Left lung (tissue), 10 donors: ENCODE data around the gene CTXND2. TPM values are rescaled to one million over a fixed set of nuclear protein-coding genes. Genes with fewer than 3 reads are reported as not detected.

Experiments
- ATAC-seq: fragments of 200-7000 bp; cut with Tn5 transposase; one replicate; pipeline ENCODE4 v1.9.1; 2020; ENCODE audit warnings: moderate library complexity
- DNase-seq, 4 donors: peaks; one replicate each; pipeline ENCODE4 v3.0.0-alpha.2; 2013 to 2020
- H3K27ac ChIP-seq, 2 donors: fragments of 200-600 bp; sonication (generic) in 1 of 2; one replicate each; pipeline versions ENCODE4 v1.5.0 to v1.8.0; 2020 to 2021
- H3K27me3 ChIP-seq, 2 donors: fragments of 200-600 bp; sonication (generic) in 1 of 2; one replicate each; pipeline versions ENCODE4 v1.5.0 to v1.8.0; 2020 to 2021
- H3K36me3 ChIP-seq, 2 donors: fragments of 200-600 bp; sonication (generic) in 1 of 2; one replicate each; pipeline versions ENCODE4 v1.5.0 to v1.8.0; 2020 to 2021
- H3K4me1 ChIP-seq, 2 donors: fragments of 200-600 bp; one replicate each; pipeline ENCODE4 v1.8.0; 2021
- H3K4me3 ChIP-seq, 2 donors: fragments of 200-600 bp; sonication (generic) in 1 of 2; one replicate each; pipeline versions ENCODE4 v1.5.0 to v1.8.0; 2020 to 2021; ENCODE audit warnings: mild to moderate bottlenecking in 1 of 2
- H3K9me3 ChIP-seq, 2 donors: fragments of 200-600 bp; sonication (generic) in 1 of 2; one replicate each; pipeline versions ENCODE4 v1.5.0 to v1.8.0; 2020 to 2021
- intact Hi-C, 2 donors: fragments of 100-400 bp; cut with DNase I; formaldehyde crosslinking; loops; one replicate each; pipeline versions ENCODE4 v1.11.2 to v1.14.2; 2022
- polyA plus RNA-seq, 6 donors: library from polyadenylated mRNA; unstranded; fragments of 120-200 nt; gene quantifications; one replicate each; pipeline ENCODE4 v1.2.1, GENCODE V29; 2013; ENCODE audit not compliant: insufficient read length in 6 of 6
- total RNA-seq, 2 donors: library from RNA; stranded (reverse); fragmentation: NEBNext Ultra II Directional; extraction: Animal tissue kit (Norgen Biotek cat#: 25700); gene quantifications; one replicate each; pipeline ENCODE4 v1.2.1, GENCODE V29; 2021
- TF ChIP-seq, protein P1 (sequence below), 2 donors: fragments of 200-600 bp; sonication (generic) in 1 of 2; IDR thresholded peaks; one replicate each; pipeline versions ENCODE4 v1.5.0 to v1.8.0; 2021; ENCODE audit warnings: antibody characterized with exemption in 2 of 2
- donor health status: DM: no; HTN: yes; CAD: no.
- donor health status: DM: no; HTN: no; CAD: no.

CTXND2 gene
- total and polyA plus RNA-seq, 8 donors = 0.15 TPM; not detected in 7

DNA sequence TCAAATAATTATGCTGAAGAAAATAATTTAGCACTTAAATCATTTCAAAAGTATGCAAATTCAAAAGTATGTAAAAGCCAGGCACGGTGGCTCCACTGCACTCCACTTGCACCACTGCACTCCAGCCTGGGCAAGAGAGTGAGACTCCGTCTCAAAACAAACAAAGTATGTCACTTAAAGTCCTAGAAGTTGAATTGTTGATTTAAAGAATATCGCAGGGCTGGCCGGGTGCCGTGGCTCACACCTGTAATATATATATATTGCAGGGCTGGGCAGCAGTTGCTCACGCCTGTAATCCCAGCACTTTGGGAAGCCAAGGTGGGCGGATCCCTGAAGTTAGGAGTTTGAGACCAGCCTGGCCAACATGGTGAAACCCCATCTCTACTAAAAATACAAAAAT is 30.5 kb downstream of the CTXND2 start:
- no peak for ATAC-seq

DNA sequence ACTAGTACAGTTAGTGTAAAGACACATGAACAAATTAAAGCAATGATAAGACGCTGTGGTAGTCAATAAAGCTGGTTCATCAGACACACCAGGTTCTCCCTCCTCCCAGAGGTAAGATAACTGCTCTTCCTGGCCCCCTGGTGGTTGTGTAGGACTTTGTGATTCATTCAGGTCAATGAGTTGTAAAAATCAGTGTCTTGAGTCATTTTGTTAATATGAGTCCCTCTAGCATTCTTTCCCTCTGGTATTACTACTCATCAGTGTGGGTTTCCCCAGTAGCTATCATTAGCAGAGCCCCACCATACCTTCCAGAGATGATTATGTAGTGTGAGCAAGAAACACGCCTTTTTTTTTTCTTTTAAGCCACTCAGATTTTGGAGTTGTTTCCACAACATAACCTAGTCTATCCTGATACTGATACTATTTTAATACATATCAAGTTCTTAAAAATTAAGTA is 35.6 kb downstream of the CTXND2 start:
- ATAC-seq = peak; percentile 42
- TF ChIP-seq, protein P1, sequence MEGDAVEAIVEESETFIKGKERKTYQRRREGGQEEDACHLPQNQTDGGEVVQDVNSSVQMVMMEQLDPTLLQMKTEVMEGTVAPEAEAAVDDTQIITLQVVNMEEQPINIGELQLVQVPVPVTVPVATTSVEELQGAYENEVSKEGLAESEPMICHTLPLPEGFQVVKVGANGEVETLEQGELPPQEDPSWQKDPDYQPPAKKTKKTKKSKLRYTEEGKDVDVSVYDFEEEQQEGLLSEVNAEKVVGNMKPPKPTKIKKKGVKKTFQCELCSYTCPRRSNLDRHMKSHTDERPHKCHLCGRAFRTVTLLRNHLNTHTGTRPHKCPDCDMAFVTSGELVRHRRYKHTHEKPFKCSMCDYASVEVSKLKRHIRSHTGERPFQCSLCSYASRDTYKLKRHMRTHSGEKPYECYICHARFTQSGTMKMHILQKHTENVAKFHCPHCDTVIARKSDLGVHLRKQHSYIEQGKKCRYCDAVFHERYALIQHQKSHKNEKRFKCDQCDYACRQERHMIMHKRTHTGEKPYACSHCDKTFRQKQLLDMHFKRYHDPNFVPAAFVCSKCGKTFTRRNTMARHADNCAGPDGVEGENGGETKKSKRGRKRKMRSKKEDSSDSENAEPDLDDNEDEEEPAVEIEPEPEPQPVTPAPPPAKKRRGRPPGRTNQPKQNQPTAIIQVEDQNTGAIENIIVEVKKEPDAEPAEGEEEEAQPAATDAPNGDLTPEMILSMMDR (IDR thresholded peaks at IDR 0.05) = peak; percentile 67 to 74
- intact Hi-C loops = no loop called here
- no peak overlapping the region for H3K27ac ChIP-seq
- H3K4me3 ChIP-seq = no peak overlapping the region
- no peaks in the 10 kb centered on the region for H3K9me3 ChIP-seq
- H3K27me3 ChIP-seq = no peaks in the 10 kb centered on the region
- no peaks in the 10 kb centered on the region for H3K36me3 ChIP-seq
- DNase-seq = peak in 3 of 4 donors; percentile 31 to 65 (median 55)
- peaks cover 0 to 15% of the 10 kb centered on the region in 2 donors for H3K4me1 ChIP-seq

More for the DNA sequence above, 30.5 kb downstream of the CTXND2 start:
- Histone ChIP-seq H3K27ac (no peak overlapping the region), H3K4me3 (no peak overlapping the region), H3K4me1 (peaks cover 0 to 3% of the 10 kb centered on the region in 2 donors), H3K36me3 (no peaks in the 10 kb centered on the region), H3K9me3 (no peaks in the 10 kb centered on the region), H3K27me3 (no peaks in the 10 kb centered on the region)
- TF ChIP-seq, protein P1 (IDR thresholded peaks at IDR 0.05) = no peak
- no peak for DNase-seq
- intact Hi-C loops = no loop called here

DNA sequence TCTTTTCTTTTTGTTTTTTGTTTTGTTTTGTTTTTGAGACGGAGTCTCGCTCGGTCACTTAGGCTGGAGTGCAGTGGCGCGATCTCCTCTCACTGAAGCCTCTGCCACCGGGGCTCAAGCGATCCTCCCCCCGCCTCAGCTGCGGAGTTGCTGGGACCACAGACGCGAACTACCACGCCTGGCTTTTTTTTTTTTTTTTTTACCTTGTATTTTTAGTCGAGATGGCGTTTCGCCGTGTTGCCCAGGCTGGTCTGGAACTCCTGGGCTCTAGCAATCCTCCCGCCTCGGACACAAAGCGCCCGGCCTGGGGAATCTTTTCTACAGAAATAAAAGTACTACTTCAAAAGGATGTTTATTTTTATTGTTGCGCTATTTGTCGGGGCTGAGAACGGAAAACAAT is 38.1 kb downstream of the CTXND2 start:
- ATAC-seq = peak; percentile 2
- TF ChIP-seq, protein P1 (IDR thresholded peaks at IDR 0.05) = no peak
- H3K27ac ChIP-seq = peak overlapping the region; percentile 74 to 79
- peaks cover 0 to 25% of the 10 kb centered on the region in 2 donors for H3K36me3 ChIP-seq
- H3K27me3 ChIP-seq = no peaks in the 10 kb centered on the region
- DNase-seq = peak in 1 of 4 donors; percentile 65
- intact Hi-C loops = no loop called here
- peak overlapping the region; percentile 51 to 54 for H3K4me3 ChIP-seq
- peaks cover 0 to 24% of the 10 kb centered on the region in 2 donors for H3K4me1 ChIP-seq
- H3K9me3 ChIP-seq = no peaks in the 10 kb centered on the region

DNA sequence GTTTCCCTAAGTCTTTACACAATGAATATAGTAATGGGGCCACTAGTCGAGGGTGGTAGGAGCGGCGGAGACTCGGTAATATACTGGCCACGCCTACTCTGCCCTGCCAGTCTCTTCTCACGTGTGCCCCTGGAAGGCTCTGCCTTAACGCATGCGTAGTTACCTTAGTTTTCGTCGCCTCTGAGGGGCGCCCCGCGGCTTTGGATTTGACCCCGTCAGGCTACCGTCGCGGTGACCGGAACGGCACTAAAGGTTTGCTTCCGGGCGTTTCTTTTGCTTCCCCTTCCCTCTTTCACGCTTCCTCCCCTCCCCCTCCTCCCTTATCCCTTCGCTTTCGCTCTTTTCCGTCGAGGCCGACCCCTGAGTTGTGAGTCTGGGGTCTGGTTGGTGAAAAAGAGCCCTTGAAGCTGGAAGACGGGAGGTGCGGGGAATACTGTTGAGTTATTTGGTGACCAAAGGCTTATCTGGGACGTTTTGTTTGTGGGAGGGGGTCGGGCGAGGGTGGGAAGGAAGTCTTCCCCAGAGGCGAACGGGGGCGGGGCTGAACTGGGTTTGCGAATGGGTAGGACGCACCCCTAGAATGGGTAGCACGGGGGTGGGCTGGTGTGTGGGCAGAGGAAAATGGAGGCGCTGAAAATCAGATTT is 39.3 kb downstream of the CTXND2 start, which contains the start of gene SETDB1:
Gene SETDB1 (plus strand): TSS at position 267 of the 645 bp plus-strand sequence. CDS start 1,352 bp downstream, outside the sequence.
- TF ChIP-seq, protein P1 (IDR thresholded peaks at IDR 0.05) = no peak
- ATAC-seq = peak; percentile 98
- Histone ChIP-seq H3K4me3 (peak within 1 kb of the TSS; percentile 51 to 54), H3K27ac (peak within 1 kb of the TSS; percentile 74 to 79), H3K9me3 (peaks cover 0 to 3% of the 10 kb centered on the region in 2 donors), H3K27me3 (no peaks in the 10 kb centered on the region), H3K36me3 (peaks cover 0 to 36% of the 10 kb centered on the region in 2 donors), H3K4me1 (peaks cover 0 to 24% of the 10 kb centered on the region in 2 donors)
- DNase-seq = peak; percentile 93 to 98 (median 96)
- intact Hi-C loops = no loop called here

DNA sequence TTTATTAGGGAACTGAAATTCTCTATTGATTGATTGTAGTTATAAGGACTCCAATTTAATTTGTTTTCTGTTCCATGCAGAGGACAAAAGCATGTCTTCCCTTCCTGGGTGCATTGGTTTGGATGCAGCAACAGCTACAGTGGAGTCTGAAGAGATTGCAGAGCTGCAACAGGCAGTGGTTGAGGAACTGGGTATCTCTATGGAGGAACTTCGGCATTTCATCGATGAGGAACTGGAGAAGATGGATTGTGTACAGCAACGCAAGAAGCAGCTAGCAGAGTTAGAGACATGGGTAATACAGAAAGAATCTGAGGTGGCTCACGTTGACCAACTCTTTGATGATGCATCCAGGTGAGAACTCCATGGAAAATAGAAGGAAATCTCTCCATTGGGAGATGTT is 40.7 kb downstream of the CTXND2 start:
- TF ChIP-seq, protein P1 (IDR thresholded peaks at IDR 0.05) = no peak
- no peaks in the 10 kb centered on the region for H3K27me3 ChIP-seq
- H3K9me3 ChIP-seq = peaks cover 0 to 12% of the 10 kb centered on the region in 2 donors
- intact Hi-C loops = no loop called here
- peaks cover 0 to 50% of the 10 kb centered on the region in 2 donors for H3K36me3 ChIP-seq
- no peak for ATAC-seq
- H3K27ac ChIP-seq = peak overlapping the region in 1 of 2 donors; percentile 79
- DNase-seq = no peak
- no peak overlapping the region for H3K4me3 ChIP-seq
- peaks cover 0 to 18% of the 10 kb centered on the region in 2 donors for H3K4me1 ChIP-seq
